ENCODE data around the gene WDR76.
"Not testable (repeated sequence)": the region's sequence is repeated elsewhere in the genome, so short reads cannot be mapped to it uniquely, and the experiment has no call there.

WDR76 gene

GRCh38 chr15:43799945-43800285 lies 26.9 kb upstream of the WDR76 start, which contains the start of gene SERINC4:
Gene SERINC4, minus strand, starts transcription at chr15:43800220. Its CDS starts 234 bp downstream, at chr15:43799986.
- no peak within 1 kb of the TSS for H2AFZ ChIP-seq (ENCODE audit: low read length)

GRCh38 chr15:43800286-43801141 lies 26.3 kb upstream of the WDR76 start, which contains the start of gene HYPK:
Gene HYPK, plus strand, starts transcription at chr15:43800599. Its CDS starts 24 bp downstream, at chr15:43800623.
- peak within 1 kb of the TSS; percentile 98 for H3K27ac ChIP-seq (ENCODE audit: low read depth, low read length, poor library complexity, severe bottlenecking)
- peak within 1 kb of the TSS; percentile 80 for H3K4me2 ChIP-seq (ENCODE audit: low read length)
- H3K36me3 ChIP-seq (ENCODE audit: insufficient read depth, low read length) = peaks cover 61% of the 10 kb centered on the region
- peaks cover 16% of the 10 kb centered on the region for H3K79me2 ChIP-seq (ENCODE audit: insufficient read depth, low read length)
- peaks cover 66% of the 10 kb centered on the region for H3K4me1 ChIP-seq (ENCODE audit: insufficient read depth, low read length, severe bottlenecking)
- H3K9me3 ChIP-seq (ENCODE audit: low read length) = no peaks in the 10 kb centered on the region
- H3K4me3 ChIP-seq (ENCODE audit: low read depth, low read length, poor library complexity, severe bottlenecking) = peak within 1 kb of the TSS; percentile 95
- no peak for TF ChIP-seq CTCF (IDR thresholded peaks at IDR 0.05; ENCODE audit: low read length)
- TF ChIP-seq EZH2 (IDR thresholded peaks at IDR 0.05; ENCODE audit: borderline replicate concordance, low read length) = no peak
- H2AFZ ChIP-seq (ENCODE audit: low read length) = no peak within 1 kb of the TSS
- peaks cover 16% of the 10 kb centered on the region for H3F3A ChIP-seq (ENCODE audit: insufficient read depth, low read length)
- H3K27me3 ChIP-seq (ENCODE audit: insufficient read depth, low read length) = no peaks in the 10 kb centered on the region
- peak within 1 kb of the TSS; percentile 95 for H3K9ac ChIP-seq (ENCODE audit: low read length)
- no peaks in the 10 kb centered on the region for H4K20me1 ChIP-seq (ENCODE audit: insufficient read depth, low read length)
- no peaks in the 10 kb centered on the region for H3K9me2 ChIP-seq (ENCODE audit: low read depth, low read length)

More at GRCh38 chr15:43799945-43800285, 26.9 kb upstream of the WDR76 start, which contains the start of gene SERINC4:
- Histone ChIP-seq H3K9ac (ENCODE audit: low read length) (peak within 1 kb of the TSS; percentile 95), H3K9me3 (ENCODE audit: low read length) (no peaks in the 10 kb centered on the region), H3K4me1 (ENCODE audit: insufficient read depth, low read length, severe bottlenecking) (peaks cover 72% of the 10 kb centered on the region), H3K4me2 (ENCODE audit: low read length) (peak within 1 kb of the TSS; percentile 80), H3K36me3 (ENCODE audit: insufficient read depth, low read length) (peaks cover 61% of the 10 kb centered on the region), H3K27ac (ENCODE audit: low read depth, low read length, poor library complexity, severe bottlenecking) (peak within 1 kb of the TSS; percentile 98), H3K9me2 (ENCODE audit: low read depth, low read length) (no peaks in the 10 kb centered on the region), H3K4me3 (ENCODE audit: low read depth, low read length, poor library complexity, severe bottlenecking) (peak within 1 kb of the TSS; percentile 95), H3F3A (ENCODE audit: insufficient read depth, low read length) (peaks cover 17% of the 10 kb centered on the region), H4K20me1 (ENCODE audit: insufficient read depth, low read length) (no peaks in the 10 kb centered on the region), H3K27me3 (ENCODE audit: insufficient read depth, low read length) (no peaks in the 10 kb centered on the region), H3K79me2 (ENCODE audit: insufficient read depth, low read length) (peaks cover 16% of the 10 kb centered on the region)
- no peak for TF ChIP-seq CTCF (IDR thresholded peaks at IDR 0.05; ENCODE audit: low read length)
- no peak for TF ChIP-seq EZH2 (IDR thresholded peaks at IDR 0.05; ENCODE audit: borderline replicate concordance, low read length)

- not testable (repeated sequence) for H3F3A ChIP-seq (ENCODE audit: insufficient read depth, low read length); H2AFZ ChIP-seq (ENCODE audit: low read length); H3K4me3 ChIP-seq (ENCODE audit: low read depth, low read length, poor library complexity, severe bottlenecking); H4K20me1 ChIP-seq (ENCODE audit: insufficient read depth, low read length); H3K9me2 ChIP-seq (ENCODE audit: low read depth, low read length); H3K9ac ChIP-seq (ENCODE audit: low read length); H3K4me2 ChIP-seq (ENCODE audit: low read length); H3K27me3 ChIP-seq (ENCODE audit: insufficient read depth, low read length); H3K9me3 ChIP-seq (ENCODE audit: low read length)
- Histone ChIP-seq H3K36me3 (ENCODE audit: insufficient read depth, low read length) (peaks cover 66% of the 10 kb centered on the region), H3K79me2 (ENCODE audit: insufficient read depth, low read length) (peaks cover 16% of the 10 kb centered on the region), H3K4me1 (ENCODE audit: insufficient read depth, low read length, severe bottlenecking) (peaks cover 48% of the 10 kb centered on the region), H3K27ac (ENCODE audit: low read depth, low read length, poor library complexity, severe bottlenecking) (peak overlapping the region; percentile 98)
These were observed 24.1 kb upstream of the WDR76 start for GRCh38 chr15:43802676-43803075.
